Measurements from ENCODE around the gene WFDC13. TPM values are rescaled to one million over a fixed set of nuclear protein-coding genes. Genes with fewer than 3 reads are reported as not detected.
"Not testable (repeated sequence)": the region's sequence is repeated elsewhere in the genome, so short reads cannot be mapped to it uniquely, and the experiment has no call there.

The WFDC13 gene
- not detected for polyA plus RNA-seq (ENCODE audit: insufficient read length in 3 of 3)

- no peak for DNase-seq (ENCODE audit: low read depth in 3 of 3, low spot score in 2 of 3)
Measured at GRCh38 chr20:45701873-45702272, at the start of gene WFDC13. Gene WFDC13 (plus strand): TSS chr20:45702038. CDS start chr20:45702124, 86 bp downstream.

- not testable (repeated sequence) for DNase-seq (ENCODE audit: low read depth in 3 of 3, low spot score in 2 of 3)
Measured at GRCh38 chr20:45657038-45657437, 44.8 kb upstream of the WFDC13 start.

GRCh38 chr20:45670139-45670538 is 31.7 kb upstream of the WFDC13 start, which contains the start of gene WFDC11:
Gene WFDC11 (minus strand): TSS chr20:45670239. CDS start chr20:45650600, 19,639 bp downstream.
- no peak for DNase-seq (ENCODE audit: low read depth in 3 of 3, low spot score in 2 of 3)

GRCh38 chr20:45672765-45673164 is 29.1 kb upstream of the WFDC13 start:
- DNase-seq (ENCODE audit: low read depth in 3 of 3, low spot score in 2 of 3): no peak

GRCh38 chr20:45679650-45680049 is 22.2 kb upstream of the WFDC13 start:
- DNase-seq (ENCODE audit: low read depth in 3 of 3, low spot score in 2 of 3): no peak

GRCh38 chr20:45685896-45686295 is 15.9 kb upstream of the WFDC13 start:
- no peak for DNase-seq (ENCODE audit: low read depth in 3 of 3, low spot score in 2 of 3)

GRCh38 chr20:45693346-45693745 is 8.5 kb upstream of the WFDC13 start:
- not testable (repeated sequence) for DNase-seq (ENCODE audit: low read depth in 3 of 3, low spot score in 2 of 3)

GRCh38 chr20:45695496-45695895 is 6.3 kb upstream of the WFDC13 start:
- no peak for DNase-seq (ENCODE audit: low read depth in 3 of 3, low spot score in 2 of 3)

GRCh38 chr20:45701104-45701503 is 734 bp upstream of the WFDC13 start:
- no peak for DNase-seq (ENCODE audit: low read depth in 3 of 3, low spot score in 2 of 3)

- no peak for DNase-seq (ENCODE audit: low read depth in 3 of 3, low spot score in 2 of 3)
Measured at GRCh38 chr20:45704969-45705637, 3.3 kb downstream of the WFDC13 start, which contains the start of gene WFDC10B. Gene WFDC10B (minus strand): TSS chr20:45705019. CDS start chr20:45685992, 19,027 bp downstream.

GRCh38 chr20:45716141-45716688 is 14.4 kb downstream of the WFDC13 start:
- DNase-seq (ENCODE audit: low read depth in 3 of 3, low spot score in 2 of 3): not testable (repeated sequence)

GRCh38 chr20:45722047-45722446 is 20.2 kb downstream of the WFDC13 start, which contains the start of gene SPINT4:
Gene SPINT4 (plus strand): TSS chr20:45722347. CDS start chr20:45722368, 21 bp downstream.
- no peak for DNase-seq (ENCODE audit: low read depth in 3 of 3, low spot score in 2 of 3)

- DNase-seq (ENCODE audit: low read depth in 3 of 3, low spot score in 2 of 3): no peak
Measured at GRCh38 chr20:45725134-45725533, 23.3 kb downstream of the WFDC13 start.

GRCh38 chr20:45727044-45727443 is 25.2 kb downstream of the WFDC13 start:
- DNase-seq (ENCODE audit: low read depth in 3 of 3, low spot score in 2 of 3): no peak

- no peak for DNase-seq (ENCODE audit: low read depth in 3 of 3, low spot score in 2 of 3)
Measured at GRCh38 chr20:45732199-45732598, 30.4 kb downstream of the WFDC13 start.

GRCh38 chr20:45735552-45735951 is 33.7 kb downstream of the WFDC13 start:
- no peak for DNase-seq (ENCODE audit: low read depth in 3 of 3, low spot score in 2 of 3)

GRCh38 chr20:45735988-45736387 is 34.1 kb downstream of the WFDC13 start:
- no peak for DNase-seq (ENCODE audit: low read depth in 3 of 3, low spot score in 2 of 3)

GRCh38 chr20:45742596-45742995 is 40.8 kb downstream of the WFDC13 start:
- no peak for DNase-seq (ENCODE audit: low read depth in 3 of 3, low spot score in 2 of 3)

GRCh38 chr20:45745015-45745414 is 43.2 kb downstream of the WFDC13 start:
- DNase-seq (ENCODE audit: low read depth in 3 of 3, low spot score in 2 of 3): no peak

GRCh38 chr20:45751721-45752120 is 49.9 kb downstream of the WFDC13 start:
- no peak for DNase-seq (ENCODE audit: low read depth in 3 of 3, low spot score in 2 of 3)

- no peak for DNase-seq (ENCODE audit: low read depth in 3 of 3, low spot score in 2 of 3)
Measured at GRCh38 chr20:45752746-45753145, 50.9 kb downstream of the WFDC13 start.

- DNase-seq (ENCODE audit: low read depth in 3 of 3, low spot score in 2 of 3): no peak
Measured at GRCh38 chr20:45758096-45758495, 56.3 kb downstream of the WFDC13 start.
